HepG2 (cell line): ENCODE measurements around the gene EPB41L1. TPM values are rescaled to one million over a fixed set of nuclear protein-coding genes. Genes with fewer than 3 reads are reported as not detected.

Experiments used
- EED ChIP-seq: sonication (generic); formaldehyde crosslinking; IDR thresholded peaks from 2 replicates; pipeline ENCODE4 v1.5.0; 2020; ENCODE audit warnings: mild to moderate bottlenecking, missing genetic modification reagents
- GATAD2A ChIP-seq: IDR thresholded peaks from 2 replicates; pipeline ENCODE4 v1.6.1; 2016
- HNRNPUL1 ChIP-seq: fragments of 200-400 bp; formaldehyde crosslinking; IDR thresholded peaks from 2 replicates; pipeline ENCODE4 v1.6.1; 2017; ENCODE audit warnings: low read depth, mild to moderate bottlenecking, low read length, moderate library complexity
- NFE2L2 ChIP-seq: fragments of 150-350 bp; IDR thresholded peaks from 2 replicates; pipeline ENCODE4 v1.6.1; 2014; ENCODE audit warnings: low read length
- NPAS2 ChIP-seq: sonication (generic); formaldehyde crosslinking; IDR thresholded peaks from 2 replicates; pipeline ENCODE4 v1.8.0; 2022; ENCODE audit warnings: mild to moderate bottlenecking, missing genetic modification reagents, borderline replicate concordance
- RARA ChIP-seq: IDR thresholded peaks from 2 replicates; pipeline ENCODE4 v1.6.1; 2016; ENCODE audit warnings: missing genetic modification reagents, missing compliant biosample characterization
- ZNF496 ChIP-seq: sonication (generic); formaldehyde crosslinking; IDR thresholded peaks from 2 replicates; pipeline ENCODE4 v1.8.1; 2023; ENCODE audit warnings: mild to moderate bottlenecking, moderate library complexity, missing genetic modification reagents; ENCODE audit not compliant: insufficient replicate concordance
- ZNF879 ChIP-seq: sonication (generic); formaldehyde crosslinking; IDR thresholded peaks from 2 replicates; pipeline ENCODE4 v1.8.1; 2023; ENCODE audit warnings: missing genetic modification reagents
- ZSCAN30 ChIP-seq: sonication (generic); formaldehyde crosslinking; IDR thresholded peaks from 2 replicates; pipeline ENCODE4 v1.5.0; 2020; ENCODE audit warnings: mild to moderate bottlenecking, missing genetic modification reagents
- polyA plus RNA-seq, 8 experiments: library from polyadenylated mRNA; depleted of rRNA in 3 of 8; stranded (reverse) in 7 of 8; unstranded in 1 of 8; fragments of >200 nt; fragmentation: Illumina TruSeq in 4 of 8; extraction: Trizol in 4 of 8; gene quantifications; 2 replicates each; pipeline versions ENCODE4 v1.2.1 to v1.2.3, GENCODE V29; 2011 to 2016; ENCODE audit warnings: low read depth in 4 of 8, missing spikeins in 1 of 8, mixed read lengths in 1 of 8; ENCODE audit not compliant: insufficient read depth in 1 of 8
- total RNA-seq, 5 experiments: library from RNA; depleted of rRNA; stranded (reverse); fragments of >200 nt; fragmentation: Illumina TruSeq; extraction: Trizol; gene quantifications; 2 replicates each; pipeline ENCODE4 v1.2.3, GENCODE V29; 2016; ENCODE audit warnings: low read depth in 1 of 5
- TF ChIP-seq, protein P1 (sequence below): sonication (generic); formaldehyde crosslinking; IDR thresholded peaks from 2 replicates; pipeline ENCODE4 v1.5.1; 2020; ENCODE audit warnings: missing genetic modification reagents, mild to moderate bottlenecking, borderline replicate concordance
- TF ChIP-seq, protein P2 (sequence below): sonication (generic); formaldehyde crosslinking; IDR thresholded peaks from 2 replicates; pipeline ENCODE4 v1.9.0; 2021; ENCODE audit warnings: missing genetic modification reagents, borderline replicate concordance
- TF ChIP-seq, protein P3 (sequence below): sonication (generic); formaldehyde crosslinking; IDR thresholded peaks from 2 replicates; pipeline ENCODE4 v1.4.0; 2020; ENCODE audit warnings: missing genetic modification reagents
- TF ChIP-seq, protein P4 (sequence below): sonication (generic); formaldehyde crosslinking; IDR thresholded peaks from 2 replicates; pipeline ENCODE4 v1.4.0; 2020; ENCODE audit warnings: missing genetic modification reagents
- TF ChIP-seq, protein P5 (sequence below): sonication (generic); formaldehyde crosslinking; IDR thresholded peaks from 2 replicates; pipeline ENCODE4 v1.5.1; 2020; ENCODE audit warnings: mild to moderate bottlenecking, missing genetic modification reagents, moderate library complexity
- TF ChIP-seq, protein P6 (sequence below): sonication (generic); formaldehyde crosslinking; IDR thresholded peaks from 2 replicates; pipeline ENCODE4 v1.8.1; 2023; ENCODE audit warnings: mild to moderate bottlenecking, inconsistent platforms, moderate library complexity, missing genetic modification reagents, borderline replicate concordance
- TF ChIP-seq, protein P7 (sequence below): sonication (generic); formaldehyde crosslinking; IDR thresholded peaks from 2 replicates; pipeline ENCODE4 v1.5.0; 2020; ENCODE audit warnings: missing genetic modification reagents, mild to moderate bottlenecking, borderline replicate concordance

EPB41L1 gene
- total and polyA plus RNA-seq, 2 of the 13 experiments (the other 11 are each of a cell fraction or from before 2014, with no cell fraction given): 16.7 to 39.0 TPM

DNA sequence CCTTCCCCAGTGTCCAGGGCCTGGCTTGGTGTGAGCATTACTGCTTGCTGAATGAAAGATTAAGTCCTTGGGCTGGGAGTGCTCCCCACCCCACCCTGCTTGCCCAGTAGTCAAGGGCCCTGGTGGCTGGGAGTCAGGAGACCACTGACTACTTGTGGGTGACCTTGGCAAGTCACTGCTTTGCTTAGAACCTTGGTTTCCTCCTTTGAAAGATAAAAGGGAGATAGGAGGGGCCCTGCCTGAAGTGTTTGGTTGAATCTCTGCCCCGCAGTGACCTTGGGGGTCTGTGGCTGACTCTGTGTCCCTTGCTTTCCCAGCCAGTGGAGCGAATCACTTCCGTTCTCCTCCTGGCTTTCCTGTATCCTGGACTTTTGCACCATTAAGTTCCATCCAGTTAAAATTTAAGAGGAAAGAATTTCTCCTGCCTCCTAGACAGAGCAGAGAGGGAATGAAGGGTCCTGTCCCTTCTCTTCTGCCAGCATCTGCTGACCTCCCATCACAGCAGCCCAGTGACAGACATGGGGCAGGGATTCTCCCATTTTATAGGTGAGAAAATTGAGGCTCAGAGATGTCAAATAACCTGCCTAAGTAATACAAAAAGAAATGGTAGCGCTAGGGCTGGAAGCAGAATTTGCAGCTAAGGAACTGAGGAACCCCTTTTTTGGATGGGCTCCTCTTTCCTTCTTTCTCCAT, 3.5 kb upstream of the EPB41L1 start (continued):
- TF ChIP-seq, protein P1, sequence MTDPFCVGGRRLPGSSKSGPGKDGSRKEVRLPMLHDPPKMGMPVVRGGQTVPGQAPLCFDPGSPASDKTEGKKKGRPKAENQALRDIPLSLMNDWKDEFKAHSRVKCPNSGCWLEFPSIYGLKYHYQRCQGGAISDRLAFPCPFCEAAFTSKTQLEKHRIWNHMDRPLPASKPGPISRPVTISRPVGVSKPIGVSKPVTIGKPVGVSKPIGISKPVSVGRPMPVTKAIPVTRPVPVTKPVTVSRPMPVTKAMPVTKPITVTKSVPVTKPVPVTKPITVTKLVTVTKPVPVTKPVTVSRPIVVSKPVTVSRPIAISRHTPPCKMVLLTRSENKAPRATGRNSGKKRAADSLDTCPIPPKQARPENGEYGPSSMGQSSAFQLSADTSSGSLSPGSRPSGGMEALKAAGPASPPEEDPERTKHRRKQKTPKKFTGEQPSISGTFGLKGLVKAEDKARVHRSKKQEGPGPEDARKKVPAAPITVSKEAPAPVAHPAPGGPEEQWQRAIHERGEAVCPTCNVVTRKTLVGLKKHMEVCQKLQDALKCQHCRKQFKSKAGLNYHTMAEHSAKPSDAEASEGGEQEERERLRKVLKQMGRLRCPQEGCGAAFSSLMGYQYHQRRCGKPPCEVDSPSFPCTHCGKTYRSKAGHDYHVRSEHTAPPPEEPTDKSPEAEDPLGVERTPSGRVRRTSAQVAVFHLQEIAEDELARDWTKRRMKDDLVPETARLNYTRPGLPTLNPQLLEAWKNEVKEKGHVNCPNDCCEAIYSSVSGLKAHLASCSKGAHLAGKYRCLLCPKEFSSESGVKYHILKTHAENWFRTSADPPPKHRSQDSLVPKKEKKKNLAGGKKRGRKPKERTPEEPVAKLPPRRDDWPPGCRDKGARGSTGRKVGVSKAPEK (CRISPR knock-in tag): no peak
- TF ChIP-seq, protein P2, sequence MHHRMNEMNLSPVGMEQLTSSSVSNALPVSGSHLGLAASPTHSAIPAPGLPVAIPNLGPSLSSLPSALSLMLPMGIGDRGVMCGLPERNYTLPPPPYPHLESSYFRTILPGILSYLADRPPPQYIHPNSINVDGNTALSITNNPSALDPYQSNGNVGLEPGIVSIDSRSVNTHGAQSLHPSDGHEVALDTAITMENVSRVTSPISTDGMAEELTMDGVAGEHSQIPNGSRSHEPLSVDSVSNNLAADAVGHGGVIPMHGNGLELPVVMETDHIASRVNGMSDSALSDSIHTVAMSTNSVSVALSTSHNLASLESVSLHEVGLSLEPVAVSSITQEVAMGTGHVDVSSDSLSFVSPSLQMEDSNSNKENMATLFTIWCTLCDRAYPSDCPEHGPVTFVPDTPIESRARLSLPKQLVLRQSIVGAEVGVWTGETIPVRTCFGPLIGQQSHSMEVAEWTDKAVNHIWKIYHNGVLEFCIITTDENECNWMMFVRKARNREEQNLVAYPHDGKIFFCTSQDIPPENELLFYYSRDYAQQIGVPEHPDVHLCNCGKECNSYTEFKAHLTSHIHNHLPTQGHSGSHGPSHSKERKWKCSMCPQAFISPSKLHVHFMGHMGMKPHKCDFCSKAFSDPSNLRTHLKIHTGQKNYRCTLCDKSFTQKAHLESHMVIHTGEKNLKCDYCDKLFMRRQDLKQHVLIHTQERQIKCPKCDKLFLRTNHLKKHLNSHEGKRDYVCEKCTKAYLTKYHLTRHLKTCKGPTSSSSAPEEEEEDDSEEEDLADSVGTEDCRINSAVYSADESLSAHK (CRISPR knock-in tag): no peak
- TF ChIP-seq, protein P3, sequence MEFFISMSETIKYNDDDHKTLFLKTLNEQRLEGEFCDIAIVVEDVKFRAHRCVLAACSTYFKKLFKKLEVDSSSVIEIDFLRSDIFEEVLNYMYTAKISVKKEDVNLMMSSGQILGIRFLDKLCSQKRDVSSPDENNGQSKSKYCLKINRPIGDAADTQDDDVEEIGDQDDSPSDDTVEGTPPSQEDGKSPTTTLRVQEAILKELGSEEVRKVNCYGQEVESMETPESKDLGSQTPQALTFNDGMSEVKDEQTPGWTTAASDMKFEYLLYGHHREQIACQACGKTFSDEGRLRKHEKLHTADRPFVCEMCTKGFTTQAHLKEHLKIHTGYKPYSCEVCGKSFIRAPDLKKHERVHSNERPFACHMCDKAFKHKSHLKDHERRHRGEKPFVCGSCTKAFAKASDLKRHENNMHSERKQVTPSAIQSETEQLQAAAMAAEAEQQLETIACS (CRISPR knock-in tag): no peak
- TF ChIP-seq, protein P4, sequence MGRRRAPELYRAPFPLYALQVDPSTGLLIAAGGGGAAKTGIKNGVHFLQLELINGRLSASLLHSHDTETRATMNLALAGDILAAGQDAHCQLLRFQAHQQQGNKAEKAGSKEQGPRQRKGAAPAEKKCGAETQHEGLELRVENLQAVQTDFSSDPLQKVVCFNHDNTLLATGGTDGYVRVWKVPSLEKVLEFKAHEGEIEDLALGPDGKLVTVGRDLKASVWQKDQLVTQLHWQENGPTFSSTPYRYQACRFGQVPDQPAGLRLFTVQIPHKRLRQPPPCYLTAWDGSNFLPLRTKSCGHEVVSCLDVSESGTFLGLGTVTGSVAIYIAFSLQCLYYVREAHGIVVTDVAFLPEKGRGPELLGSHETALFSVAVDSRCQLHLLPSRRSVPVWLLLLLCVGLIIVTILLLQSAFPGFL (CRISPR knock-in tag): no peak
- TF ChIP-seq GATAD2A (peak; percentile 95), EED (CRISPR knock-in tag) (no peak), ZNF879 (no peak), NFE2L2 (no peak), ZSCAN30 (0 out of 2 replicates have a peak, but pooled peaks have one; percentile 40), ZNF496 (no peak), HNRNPUL1 (no peak), RARA (CRISPR knock-in tag) (peak; percentile 88), NPAS2 (no peak)
- TF ChIP-seq, protein P5, sequence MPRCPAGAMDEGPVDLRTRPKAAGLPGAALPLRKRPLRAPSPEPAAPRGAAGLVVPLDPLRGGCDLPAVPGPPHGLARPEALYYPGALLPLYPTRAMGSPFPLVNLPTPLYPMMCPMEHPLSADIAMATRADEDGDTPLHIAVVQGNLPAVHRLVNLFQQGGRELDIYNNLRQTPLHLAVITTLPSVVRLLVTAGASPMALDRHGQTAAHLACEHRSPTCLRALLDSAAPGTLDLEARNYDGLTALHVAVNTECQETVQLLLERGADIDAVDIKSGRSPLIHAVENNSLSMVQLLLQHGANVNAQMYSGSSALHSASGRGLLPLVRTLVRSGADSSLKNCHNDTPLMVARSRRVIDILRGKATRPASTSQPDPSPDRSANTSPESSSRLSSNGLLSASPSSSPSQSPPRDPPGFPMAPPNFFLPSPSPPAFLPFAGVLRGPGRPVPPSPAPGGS (CRISPR knock-in tag): no peak
- TF ChIP-seq, protein P6, sequence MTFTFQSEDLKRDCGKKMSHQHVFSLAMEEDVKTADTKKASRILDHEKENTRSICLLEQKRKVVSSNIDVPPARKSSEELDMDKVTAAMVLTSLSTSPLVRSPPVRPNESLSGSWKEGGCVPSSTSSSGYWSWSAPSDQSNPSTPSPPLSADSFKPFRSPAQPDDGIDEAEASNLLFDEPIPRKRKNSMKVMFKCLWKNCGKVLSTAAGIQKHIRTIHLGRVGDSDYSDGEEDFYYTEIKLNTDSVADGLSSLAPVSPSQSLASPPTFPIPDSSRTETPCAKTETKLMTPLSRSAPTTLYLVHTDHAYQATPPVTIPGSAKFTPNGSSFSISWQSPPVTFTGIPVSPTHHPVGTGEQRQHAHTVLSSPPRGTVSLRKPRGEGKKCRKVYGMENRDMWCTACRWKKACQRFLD (CRISPR knock-in tag): no peak
- TF ChIP-seq, protein P7, sequence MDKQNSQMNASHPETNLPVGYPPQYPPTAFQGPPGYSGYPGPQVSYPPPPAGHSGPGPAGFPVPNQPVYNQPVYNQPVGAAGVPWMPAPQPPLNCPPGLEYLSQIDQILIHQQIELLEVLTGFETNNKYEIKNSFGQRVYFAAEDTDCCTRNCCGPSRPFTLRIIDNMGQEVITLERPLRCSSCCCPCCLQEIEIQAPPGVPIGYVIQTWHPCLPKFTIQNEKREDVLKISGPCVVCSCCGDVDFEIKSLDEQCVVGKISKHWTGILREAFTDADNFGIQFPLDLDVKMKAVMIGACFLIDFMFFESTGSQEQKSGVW: no peak
